Fibroblast of lung (primary cell): ENCODE measurements around the gene MGAT3.

Experiments
- CTCF ChIP-seq, 2 donors: IDR thresholded peaks in 1 of 2; conservative IDR thresholded peaks in 1 of 2; 1 replicate in 1 of 2; 2 replicates in 1 of 2; pipeline ENCODE4 v1.5.1; 2011 to 2012; ENCODE audit warnings: low read length in 2 of 2, control low read depth in 1 of 2, inconsistent platforms in 1 of 2, low read depth in 1 of 2, mild to moderate bottlenecking in 1 of 2
- EZH2 ChIP-seq: IDR thresholded peaks from 2 replicates; pipeline ENCODE4 v1.5.1; 2012; ENCODE audit warnings: low read length, control low read depth, mild to moderate bottlenecking; ENCODE audit errors: missing control alignments

DNA sequence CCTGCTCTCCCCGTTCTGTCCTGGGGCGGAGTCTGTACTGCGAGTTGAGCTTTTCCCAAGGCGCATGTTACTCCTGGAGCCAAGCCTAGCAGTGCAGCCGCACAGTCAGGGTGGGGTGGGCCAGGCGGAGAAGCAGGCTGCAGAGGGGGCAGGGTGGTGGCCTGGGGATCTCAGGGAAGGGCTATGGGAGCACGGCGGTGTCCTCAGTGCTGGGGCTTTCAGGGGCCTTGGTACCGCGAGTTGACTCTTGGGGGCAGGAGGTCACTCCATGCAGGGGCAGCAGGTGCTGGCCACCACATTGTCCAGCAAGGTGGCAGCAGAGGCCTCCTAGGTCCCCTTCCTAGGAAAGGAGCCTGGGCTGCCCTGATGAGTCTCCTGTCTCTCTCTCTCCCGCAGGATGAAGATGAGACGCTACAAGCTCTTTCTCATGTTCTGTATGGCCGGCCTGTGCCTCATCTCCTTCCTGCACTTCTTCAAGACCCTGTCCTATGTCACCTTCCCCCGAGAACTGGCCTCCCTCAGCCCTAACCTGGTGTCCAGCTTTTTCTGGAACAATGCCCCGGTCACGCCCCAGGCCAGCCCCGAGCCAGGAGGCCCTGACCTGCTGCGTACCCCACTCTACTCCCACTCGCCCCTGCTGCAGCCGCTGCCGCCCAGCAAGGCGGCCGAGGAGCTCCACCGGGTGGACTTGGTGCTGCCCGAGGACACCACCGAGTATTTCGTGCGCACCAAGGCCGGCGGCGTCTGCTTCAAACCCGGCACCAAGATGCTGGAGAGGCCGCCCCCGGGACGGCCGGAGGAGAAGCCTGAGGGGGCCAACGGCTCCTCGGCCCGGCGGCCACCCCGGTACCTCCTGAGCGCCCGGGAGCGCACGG is 30.4 kb downstream of the MGAT3 start:
- no peak for TF ChIP-seq CTCF (conservative IDR thresholded peaks at IDR 0.05 in 1 of 2, IDR thresholded peaks at IDR 0.05 in 1 of 2; ENCODE audit: low read depth in 1 of 2, low read length in 2 of 2)
- TF ChIP-seq EZH2: no peak
